IMR-90 (cell line): ENCODE data around the gene RUNX2. TPM values are rescaled to one million over a fixed set of nuclear protein-coding genes. Genes with fewer than 3 reads are reported as not detected.

ENCODE experiments used
- ATAC-seq: fragments of 200-7000 bp; cut with Tn5 transposase; 2 replicates; pipeline ENCODE4 v1.9.1; 2020; ENCODE audit warnings: low read depth, mild to moderate bottlenecking, moderate library complexity
- BruUV-seq: library from RNA; stranded (reverse); fragments of 400-500 nt; replicated peaks from 2 replicates; lab custom pipeline; 2021; lab: Mats Ljungman, UMichigan
- CTCF ChIA-PET: fragments of 300-600 bp; formaldehyde crosslinking; extraction: SDS; loops from one replicate; lab custom pipeline; 2021; ENCODE audit warnings: antibody characterized with exemption; lab: Yijun Ruan, JAX
- POLR2A ChIA-PET: fragments of 300-600 bp; sonication (Branson Sonifier 250); formaldehyde crosslinking; loops from one replicate; lab custom pipeline; 2022; ENCODE audit warnings: antibody characterized with exemption; ENCODE audit not compliant: unreplicated experiment; lab: Charles Lee
- DNase-seq: peaks from one replicate; pipeline ENCODE4 v3.0.0; 2013
- H2AFZ ChIP-seq: replicated peaks from 2 replicates; pipeline ENCODE3; 2013; ENCODE audit warnings: low read length, mild to moderate bottlenecking; ENCODE audit not compliant: poor library complexity
- H2AK5ac ChIP-seq: 2 replicates; pipeline ENCODE4 v1.6.1; 2013; ENCODE audit warnings: low read depth, low read length, inconsistent platforms
- H2AK9ac ChIP-seq: replicated peaks from 2 replicates; pipeline ENCODE3; 2013; ENCODE audit warnings: mild to moderate bottlenecking, low read depth, low read length, moderate library complexity; ENCODE audit not compliant: poor library complexity
- H2BK120ac ChIP-seq: 2 replicates; pipeline ENCODE4 v1.6.1; 2013; ENCODE audit warnings: low read depth, low read length, inconsistent platforms
- H2BK15ac ChIP-seq: 3 replicates; pipeline ENCODE4 v1.6.1; 2013; ENCODE audit warnings: low read depth, low read length, inconsistent platforms
- H2BK20ac ChIP-seq: 2 replicates; pipeline ENCODE4 v1.6.1; 2013; ENCODE audit warnings: low read depth, mild to moderate bottlenecking, inconsistent platforms, low read length, moderate library complexity
- H2BK5ac ChIP-seq: 2 replicates; pipeline ENCODE4 v1.6.1; 2013; ENCODE audit warnings: mild to moderate bottlenecking, low read depth, low read length, inconsistent platforms; ENCODE audit not compliant: poor library complexity, severe bottlenecking
- H3K14ac ChIP-seq: replicated peaks from 2 replicates; pipeline ENCODE4 v1.6.1; 2013; ENCODE audit warnings: low read depth, low read length, inconsistent platforms
- H3K18ac ChIP-seq: 2 replicates; pipeline ENCODE4 v1.6.1; 2013; ENCODE audit warnings: low read depth, low read length, control low read depth
- H3K23ac ChIP-seq: 2 replicates; pipeline ENCODE4 v1.6.1; 2013; ENCODE audit warnings: low read depth, low read length, inconsistent platforms
- H3K27ac ChIP-seq: 2 replicates; pipeline ENCODE4 v1.5.1; 2013; ENCODE audit warnings: mild to moderate bottlenecking, control low read depth, low read length; ENCODE audit not compliant: insufficient read depth
- H3K27me3 ChIP-seq: 2 replicates; pipeline ENCODE4 v1.6.1; 2013; ENCODE audit warnings: low read length; ENCODE audit not compliant: control insufficient read depth, insufficient read depth
- H3K36me3 ChIP-seq: 2 replicates; pipeline ENCODE4 v1.6.1; 2013; ENCODE audit warnings: low read length, mixed read lengths; ENCODE audit not compliant: control insufficient read depth, insufficient read depth
- H3K4ac ChIP-seq: 2 replicates; pipeline ENCODE4 v1.6.1; 2013; ENCODE audit warnings: low read depth, low read length, inconsistent platforms
- H3K4me1 ChIP-seq: 2 replicates; pipeline ENCODE4 v1.6.1; 2013; ENCODE audit warnings: low read length, mixed read lengths; ENCODE audit not compliant: control insufficient read depth, insufficient read depth
- H3K4me2 ChIP-seq: 2 replicates; pipeline ENCODE4 v1.6.1; 2013; ENCODE audit warnings: low read depth, mild to moderate bottlenecking, control low read depth, low read length, moderate library complexity
- H3K4me3 ChIP-seq: 2 replicates; pipeline ENCODE4 v1.5.1; 2013; ENCODE audit warnings: low read depth, mild to moderate bottlenecking, control low read depth, low read length, moderate library complexity; ENCODE audit not compliant: insufficient read depth
- H3K56ac ChIP-seq: 2 replicates; pipeline ENCODE4 v1.6.1; 2013; ENCODE audit warnings: low read length, inconsistent platforms; ENCODE audit not compliant: insufficient read depth; ENCODE audit errors: extremely low read depth
- H3K79me1 ChIP-seq, 2 experiments: 2 replicates each; pipeline ENCODE4 v1.6.1; 2013; ENCODE audit warnings: low read length in 2 of 2, inconsistent platforms in 1 of 2, low read depth in 1 of 2
- H3K9ac ChIP-seq: 2 replicates; pipeline ENCODE4 v1.6.1; 2013; ENCODE audit warnings: low read depth, low read length, control low read depth
- H3K9me1 ChIP-seq: 2 replicates; pipeline ENCODE4 v1.6.1; 2013; ENCODE audit warnings: low read length, inconsistent platforms; ENCODE audit not compliant: insufficient read depth
- H3K9me3 ChIP-seq: 2 replicates; pipeline ENCODE4 v1.6.1; 2013; ENCODE audit warnings: low read length; ENCODE audit not compliant: control insufficient read depth, insufficient read depth
- H4K20me1 ChIP-seq: 2 replicates; pipeline ENCODE4 v1.6.1; 2013; ENCODE audit warnings: low read length, inconsistent platforms; ENCODE audit not compliant: insufficient read depth
- H4K5ac ChIP-seq: 2 replicates; pipeline ENCODE4 v1.6.1; 2013; ENCODE audit warnings: mild to moderate bottlenecking, low read depth, low read length, control low read depth
- H4K8ac ChIP-seq, 2 experiments: 2 replicates each; pipeline ENCODE4 v1.6.1; 2013; ENCODE audit warnings: low read depth in 2 of 2, low read length in 2 of 2, control low read depth in 1 of 2, inconsistent platforms in 1 of 2
- H4K91ac ChIP-seq: 2 replicates; pipeline ENCODE4 v1.6.1; 2013; ENCODE audit warnings: low read depth, low read length, inconsistent platforms; ENCODE audit not compliant: insufficient read depth
- BHLHE40 ChIP-seq: fragments of 150-350 bp; IDR thresholded peaks from 2 replicates; pipeline ENCODE4 v1.6.1; 2016; ENCODE audit warnings: mild to moderate bottlenecking, low read depth, low read length
- CEBPB ChIP-seq: IDR thresholded peaks from 2 replicates; pipeline ENCODE4 v1.6.1; 2012; ENCODE audit warnings: low read depth, low read length, improper control_type of control experiment
- CHD1 ChIP-seq: IDR thresholded peaks from 2 replicates; pipeline ENCODE4 v1.6.1; 2012; ENCODE audit warnings: low read depth, low read length, improper control_type of control experiment
- FOS ChIP-seq: fragments of 150-350 bp; IDR thresholded peaks from 2 replicates; pipeline ENCODE4 v1.6.1; 2016; ENCODE audit warnings: low read depth, low read length
- MAFK ChIP-seq: IDR thresholded peaks from 2 replicates; pipeline ENCODE4 v1.6.1; 2012; ENCODE audit warnings: low read depth, low read length, improper control_type of control experiment
- MAZ ChIP-seq: IDR thresholded peaks from 2 replicates; pipeline ENCODE4 v1.6.1; 2012; ENCODE audit warnings: low read depth, mild to moderate bottlenecking, low read length, improper control_type of control experiment, moderate library complexity, borderline replicate concordance
- MXI1 ChIP-seq: IDR thresholded peaks from 2 replicates; pipeline ENCODE4 v1.6.1; 2012; ENCODE audit warnings: low read depth, mild to moderate bottlenecking, low read length, moderate library complexity, borderline replicate concordance
- NFE2L2 ChIP-seq: fragments of 150-350 bp; IDR thresholded peaks from 2 replicates; pipeline ENCODE4 v1.6.1; 2016; ENCODE audit warnings: low read depth, mild to moderate bottlenecking, low read length
- POLR2A ChIP-seq: IDR thresholded peaks from 2 replicates; pipeline ENCODE4 v1.6.1; 2012; ENCODE audit warnings: mild to moderate bottlenecking, low read depth, low read length
- RAD21 ChIP-seq: IDR thresholded peaks from 2 replicates; pipeline ENCODE4 v1.6.1; 2012; ENCODE audit warnings: low read length, improper control_type of control experiment
- RCOR1 ChIP-seq: IDR thresholded peaks from 2 replicates; pipeline ENCODE4 v1.6.1; 2012; ENCODE audit warnings: mild to moderate bottlenecking, low read length, improper control_type of control experiment; ENCODE audit not compliant: insufficient replicate concordance
- RFX5 ChIP-seq: IDR thresholded peaks from 2 replicates; pipeline ENCODE4 v1.8.0; 2012; ENCODE audit warnings: low read depth, mild to moderate bottlenecking, low read length, moderate library complexity
- SMC3 ChIP-seq: fragments of 150-350 bp; IDR thresholded peaks from 2 replicates; pipeline ENCODE4 v1.6.1; 2016; ENCODE audit warnings: low read depth, mild to moderate bottlenecking, antibody characterized with exemption, low read length, moderate library complexity
- WGBS, 2 experiments: methylation state at CpG; one replicate each; pipeline versions ENCODE4 v1.1.5 to v1.1.7; 2013; ENCODE audit warnings: missing lambda C conversion rate in 2 of 2; ENCODE audit not compliant: insufficient read length in 1 of 2; ENCODE audit errors: extremely low coverage in 2 of 2; 5-methylcytosine and 5-hydroxymethylcytosine counted together
- dilution Hi-C: fragments of 300-500 bp; cut with HindIII; formaldehyde crosslinking; loops from one replicate; pipeline ENCODE4 v1.14.3; 2018; ENCODE audit warnings: low sequenced_read_pairs; ENCODE audit not compliant: unreplicated experiment
- in situ Hi-C: fragments of 300-500 bp; cut with MboI; formaldehyde crosslinking; loops from 3 replicates; pipeline ENCODE4 v1.14.3; 2019; ENCODE audit warnings: low sequenced_read_pairs, inconsistent platforms, mixed read lengths
- intact Hi-C: fragments of 100-400 bp; cut with micrococcal nuclease; formaldehyde crosslinking; loops from 2 replicates; pipeline ENCODE4 v1.10.0; 2022
- polyA plus RNA-seq, 3 experiments: library from polyadenylated mRNA; depleted of rRNA; stranded (reverse); fragments of >200 nt; gene quantifications; 2 replicates each; pipeline ENCODE4 v1.2.3, GENCODE V29; 2012; ENCODE audit warnings: low replicate concordance in 1 of 3
- total RNA-seq: library from RNA; depleted of rRNA; stranded (reverse); fragments of >200 nt; gene quantifications from 2 replicates; pipeline ENCODE4 v1.2.3, GENCODE V29; 2012
- TF ChIP-seq, protein P1 (sequence below): conservative IDR thresholded peaks from 2 replicates; pipeline ENCODE4 v1.5.1; 2012; ENCODE audit warnings: mild to moderate bottlenecking, low read depth, low read length, improper control_type of control experiment
- TF ChIP-seq, protein P2 (sequence below): fragments of 150-350 bp; IDR thresholded peaks from 2 replicates; pipeline ENCODE4 v1.6.1; 2016; ENCODE audit warnings: low read depth, mild to moderate bottlenecking, low read length, moderate library complexity, borderline replicate concordance
- TF ChIP-seq, protein P3 (sequence below): fragments of 150-350 bp; IDR thresholded peaks from 2 replicates; pipeline ENCODE4 v1.6.1; 2017; ENCODE audit warnings: mild to moderate bottlenecking, antibody characterized with exemption, low read length, low read depth

The RUNX2 gene
- total and polyA plus RNA-seq, 2 of the 4 experiments (the other 2 are of a cell fraction) = 2.3 to 4.7 TPM

DNA sequence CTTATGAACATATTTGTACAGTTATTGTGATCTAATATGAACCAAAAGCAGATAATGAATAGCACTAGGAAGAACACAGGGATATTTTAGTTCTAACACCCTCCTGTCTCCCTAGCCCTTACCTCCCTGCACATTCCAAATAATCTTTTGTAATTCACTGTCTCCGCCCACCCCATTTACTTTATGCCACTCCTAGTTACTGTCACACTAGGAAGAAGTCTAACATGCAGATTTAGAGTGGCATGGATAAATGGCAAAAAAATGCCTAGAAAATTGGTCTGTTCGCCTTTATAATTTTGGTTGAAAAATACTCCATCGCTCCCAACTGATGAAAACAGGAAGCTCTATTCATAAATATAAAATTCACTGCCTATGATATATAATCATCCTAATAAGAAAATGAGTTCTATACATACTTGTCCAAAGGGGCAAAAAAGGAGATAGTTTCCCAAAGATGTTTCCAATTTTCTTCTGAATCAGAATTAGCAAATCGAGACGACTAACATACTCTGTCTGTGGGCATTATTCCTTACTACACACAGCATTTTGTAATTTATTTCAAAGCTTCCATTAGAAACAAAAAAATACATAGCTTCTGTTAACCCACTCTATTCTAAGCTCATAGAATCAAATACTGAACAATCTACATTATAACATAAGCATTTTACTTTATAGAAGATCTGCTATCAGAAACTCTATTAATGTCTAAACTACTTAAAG lies 1.3 kb upstream of the RUNX2 start:
- Histone ChIP-seq H3K27ac (no peak overlapping the region), H2AK9ac (no peak overlapping the region), H3K14ac (no peak overlapping the region), H3K9me1 (no peaks in the 10 kb centered on the region), H2AK5ac (no peak overlapping the region), H2BK120ac (no peak overlapping the region), H3K79me1 (no peaks in the 10 kb centered on the region), H3K4me1 (peaks cover 4% of the 10 kb centered on the region), H4K5ac (no peak overlapping the region), H3K56ac (no peak overlapping the region), H3K4ac (no peak overlapping the region), H3K36me3 (no peaks in the 10 kb centered on the region), H2BK5ac (no peak overlapping the region), H3K18ac (no peak overlapping the region), H2BK20ac (no peak overlapping the region), H3K9ac (no peak overlapping the region), H2AFZ (no peak overlapping the region), H3K4me2 (no peak overlapping the region), H4K20me1 (no peaks in the 10 kb centered on the region), H4K91ac (no peak overlapping the region), H4K8ac (no peak overlapping the region), H3K27me3 (no peaks in the 10 kb centered on the region), H2BK15ac (no peak overlapping the region), H3K23ac (no peak overlapping the region), H3K4me3 (no peak overlapping the region), H3K9me3 (no peaks in the 10 kb centered on the region)
- in situ Hi-C loops (no loop called here), dilution Hi-C loops (no loop called here), intact Hi-C loops (loop anchor here (5.0 kb wide), 1 partner anchor 40 kb away; no protein-coding TSS in a partner anchor)
- TF ChIP-seq RFX5 (no peak), SMC3 (no peak), BHLHE40 (no peak), MAFK (no peak), MAZ (no peak), FOS (no peak), POLR2A (no peak), RAD21 (no peak), RCOR1 (no peak), CHD1 (no peak), MXI1 (no peak), CEBPB (no peak), NFE2L2 (no peak)
- TF ChIP-seq, protein P1, sequence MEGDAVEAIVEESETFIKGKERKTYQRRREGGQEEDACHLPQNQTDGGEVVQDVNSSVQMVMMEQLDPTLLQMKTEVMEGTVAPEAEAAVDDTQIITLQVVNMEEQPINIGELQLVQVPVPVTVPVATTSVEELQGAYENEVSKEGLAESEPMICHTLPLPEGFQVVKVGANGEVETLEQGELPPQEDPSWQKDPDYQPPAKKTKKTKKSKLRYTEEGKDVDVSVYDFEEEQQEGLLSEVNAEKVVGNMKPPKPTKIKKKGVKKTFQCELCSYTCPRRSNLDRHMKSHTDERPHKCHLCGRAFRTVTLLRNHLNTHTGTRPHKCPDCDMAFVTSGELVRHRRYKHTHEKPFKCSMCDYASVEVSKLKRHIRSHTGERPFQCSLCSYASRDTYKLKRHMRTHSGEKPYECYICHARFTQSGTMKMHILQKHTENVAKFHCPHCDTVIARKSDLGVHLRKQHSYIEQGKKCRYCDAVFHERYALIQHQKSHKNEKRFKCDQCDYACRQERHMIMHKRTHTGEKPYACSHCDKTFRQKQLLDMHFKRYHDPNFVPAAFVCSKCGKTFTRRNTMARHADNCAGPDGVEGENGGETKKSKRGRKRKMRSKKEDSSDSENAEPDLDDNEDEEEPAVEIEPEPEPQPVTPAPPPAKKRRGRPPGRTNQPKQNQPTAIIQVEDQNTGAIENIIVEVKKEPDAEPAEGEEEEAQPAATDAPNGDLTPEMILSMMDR = no peak
- TF ChIP-seq, protein P2, sequence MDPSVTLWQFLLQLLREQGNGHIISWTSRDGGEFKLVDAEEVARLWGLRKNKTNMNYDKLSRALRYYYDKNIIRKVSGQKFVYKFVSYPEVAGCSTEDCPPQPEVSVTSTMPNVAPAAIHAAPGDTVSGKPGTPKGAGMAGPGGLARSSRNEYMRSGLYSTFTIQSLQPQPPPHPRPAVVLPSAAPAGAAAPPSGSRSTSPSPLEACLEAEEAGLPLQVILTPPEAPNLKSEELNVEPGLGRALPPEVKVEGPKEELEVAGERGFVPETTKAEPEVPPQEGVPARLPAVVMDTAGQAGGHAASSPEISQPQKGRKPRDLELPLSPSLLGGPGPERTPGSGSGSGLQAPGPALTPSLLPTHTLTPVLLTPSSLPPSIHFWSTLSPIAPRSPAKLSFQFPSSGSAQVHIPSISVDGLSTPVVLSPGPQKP = no peak
- TF ChIP-seq, protein P3, sequence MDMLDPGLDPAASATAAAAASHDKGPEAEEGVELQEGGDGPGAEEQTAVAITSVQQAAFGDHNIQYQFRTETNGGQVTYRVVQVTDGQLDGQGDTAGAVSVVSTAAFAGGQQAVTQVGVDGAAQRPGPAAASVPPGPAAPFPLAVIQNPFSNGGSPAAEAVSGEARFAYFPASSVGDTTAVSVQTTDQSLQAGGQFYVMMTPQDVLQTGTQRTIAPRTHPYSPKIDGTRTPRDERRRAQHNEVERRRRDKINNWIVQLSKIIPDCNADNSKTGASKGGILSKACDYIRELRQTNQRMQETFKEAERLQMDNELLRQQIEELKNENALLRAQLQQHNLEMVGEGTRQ = no peak
- ChIA-PET CTCF (no interaction called here), POLR2A (no interaction called here)
- no CpG with 5 or more reads among the region's 5 CpGs for WGBS, 2 experiments
- ATAC-seq = no peak
- no peak for DNase-seq
- BruUV-seq = no TSS peak
